Omental fat pad (tissue), 4 donors: ENCODE measurements around the gene EDNRA. TPM values are rescaled to one million over a fixed set of nuclear protein-coding genes. Genes with fewer than 3 reads are reported as not detected.

Experiments used
- ATAC-seq: fragments of 150-250 bp; one replicate; pipeline ENCODE4 v1.9.1; 2016; ENCODE audit warnings: mild to moderate bottlenecking, moderate library complexity; ENCODE audit not compliant: low FRiP score
- DNase-seq: peaks from one replicate; pipeline ENCODE4 v3.0.0-alpha.2; 2019; ENCODE audit warnings: low spot score
- CTCF ChIP-seq, 3 donors: fragments of 450-650 bp; IDR thresholded peaks; one replicate each; pipeline ENCODE4 v1.5.1; 2016 to 2017; ENCODE audit warnings: antibody characterized with exemption in 3 of 3, mild to moderate bottlenecking in 3 of 3, moderate library complexity in 2 of 3
- total RNA-seq, 4 donors: library from RNA; depleted of rRNA; stranded (reverse); fragments of >200 nt; gene quantifications; one replicate each; pipeline ENCODE4 v1.1.0, GENCODE V29; 2016

EDNRA gene
- total RNA-seq, 4 donors from 2014 or later = 3.5 to 10.6 (median 7.0) TPM

GRCh38 chr4:147482281-147482680 lies 1.4 kb downstream of the EDNRA start:
- ATAC-seq = no peak
- no peak for DNase-seq
- no peak for TF ChIP-seq CTCF (IDR thresholded peaks at IDR 0.05)

GRCh38 chr4:147485167-147485566 lies 4.3 kb downstream of the EDNRA start:
- ATAC-seq = no peak
- DNase-seq = no peak
- TF ChIP-seq CTCF (IDR thresholded peaks at IDR 0.05) = no peak

- ATAC-seq (no peak), DNase-seq (no peak)
- TF ChIP-seq CTCF (IDR thresholded peaks at IDR 0.05) = no peak
Measured at GRCh38 chr4:147487616-147488015, 6.7 kb downstream of the EDNRA start.

GRCh38 chr4:147488556-147488955 lies 7.7 kb downstream of the EDNRA start:
- DNase-seq (no peak), ATAC-seq (no peak)
- TF ChIP-seq CTCF (IDR thresholded peaks at IDR 0.05) = no peak

- no peak for TF ChIP-seq CTCF (IDR thresholded peaks at IDR 0.05)
- ATAC-seq = no peak
- DNase-seq = no peak
Measured at GRCh38 chr4:147491086-147491485, 10.2 kb downstream of the EDNRA start.

- no peak for ATAC-seq
- DNase-seq = no peak
- TF ChIP-seq CTCF (IDR thresholded peaks at IDR 0.05) = no peak
Measured at GRCh38 chr4:147492306-147492705, 11.4 kb downstream of the EDNRA start.

GRCh38 chr4:147492761-147493160 lies 11.9 kb downstream of the EDNRA start:
- DNase-seq = no peak
- no peak for ATAC-seq
- no peak for TF ChIP-seq CTCF (IDR thresholded peaks at IDR 0.05)
